Measurements from ENCODE around the gene FMN1.

GRCh38 chr15:32825219-32825618, 369.3 kb downstream of the FMN1 start:
- TF ChIP-seq CTCF (IDR thresholded peaks at IDR 0.05) (no peak), POLR2A (IDR thresholded peaks at IDR 0.05) (no peak), POLR2AphosphoS5 (IDR thresholded peaks at IDR 0.05; ENCODE audit: insufficient read depth in 1 of 2, low read depth in 1 of 2) (no peak)

All from vagina (tissue), 2 donors.